ENCODE data around the gene OR2G6. TPM values are rescaled to one million over a fixed set of nuclear protein-coding genes. Genes with fewer than 3 reads are reported as not detected.
"Not testable (repeated sequence)": the region's sequence is repeated elsewhere in the genome, so short reads cannot be mapped to it uniquely, and the experiment has no call there.

Gene OR2G6
- total and polyA plus RNA-seq, 3 experiments from 2014 or later = not detected

- Mint-ChIP-seq H3K4me1 (peaks cover 4 to 12% (median 7%) of the 10 kb centered on the region in 3 donors), H3K4me3 (peak overlapping the region; percentile 53 to 87 (median 82)), H3K27ac (peak overlapping the region in 7 of 8 donors; percentile 70 to 95 (median 78))
- H3K4me3 ChIP-seq (ENCODE audit: low read length) = peak overlapping the region; percentile 49
- H3K27me3 Mint-ChIP-seq; POLR2A ChIA-PET; CTCF ChIA-PET; H3K27me3 ChIP-seq (ENCODE audit: insufficient read depth, low read length, poor library complexity, severe bottlenecking); H3K9me3 Mint-ChIP-seq; H3K36me3 ChIP-seq (ENCODE audit: insufficient read depth, low read length); H3K36me3 Mint-ChIP-seq; H3K9me3 ChIP-seq (ENCODE audit: low read length); H3K4me1 ChIP-seq (ENCODE audit: insufficient read depth, low read length); H3K27ac ChIP-seq (ENCODE audit: low read depth, low read length): not testable (repeated sequence)
- peak in 2 of 5 donors; percentile 10 to 48 for DNase-seq
Observed at GRCh38 chr1:248565530-248566373, 57.9 kb downstream of the OR2G6 start.

GRCh38 chr1:248569049-248569448, 61.2 kb downstream of the OR2G6 start:
- POLR2A ChIA-PET, CTCF ChIA-PET, H3K36me3 Mint-ChIP-seq: not testable (repeated sequence)

GRCh38 chr1:248570811-248571210, 62.9 kb downstream of the OR2G6 start:
- H3K27me3 ChIP-seq (ENCODE audit: insufficient read depth, low read length, poor library complexity, severe bottlenecking); H3K27ac ChIP-seq (ENCODE audit: low read depth, low read length); CTCF ChIA-PET; H3K4me3 ChIP-seq (ENCODE audit: low read length); H3K27ac Mint-ChIP-seq; H3K9me3 ChIP-seq (ENCODE audit: low read length); H3K4me3 Mint-ChIP-seq; POLR2A ChIA-PET; H3K27me3 Mint-ChIP-seq; DNase-seq; H3K4me1 Mint-ChIP-seq; H3K9me3 Mint-ChIP-seq; H3K36me3 ChIP-seq (ENCODE audit: insufficient read depth, low read length); H3K4me1 ChIP-seq (ENCODE audit: insufficient read depth, low read length); H3K36me3 Mint-ChIP-seq: not testable (repeated sequence)

More at GRCh38 chr1:248569049-248569448, 61.2 kb downstream of the OR2G6 start:
- not testable (repeated sequence) for DNase-seq; H3K4me3 Mint-ChIP-seq; H3K27ac Mint-ChIP-seq; H3K27me3 ChIP-seq (ENCODE audit: insufficient read depth, low read length, poor library complexity, severe bottlenecking); H3K9me3 ChIP-seq (ENCODE audit: low read length); H3K27ac ChIP-seq (ENCODE audit: low read depth, low read length); H3K27me3 Mint-ChIP-seq; H3K4me3 ChIP-seq (ENCODE audit: low read length); H3K36me3 ChIP-seq (ENCODE audit: insufficient read depth, low read length); H3K9me3 Mint-ChIP-seq; H3K4me1 ChIP-seq (ENCODE audit: insufficient read depth, low read length)
- H3K4me1 Mint-ChIP-seq = peaks cover 4 to 12% (median 7%) of the 10 kb centered on the region in 3 donors

DNA sequence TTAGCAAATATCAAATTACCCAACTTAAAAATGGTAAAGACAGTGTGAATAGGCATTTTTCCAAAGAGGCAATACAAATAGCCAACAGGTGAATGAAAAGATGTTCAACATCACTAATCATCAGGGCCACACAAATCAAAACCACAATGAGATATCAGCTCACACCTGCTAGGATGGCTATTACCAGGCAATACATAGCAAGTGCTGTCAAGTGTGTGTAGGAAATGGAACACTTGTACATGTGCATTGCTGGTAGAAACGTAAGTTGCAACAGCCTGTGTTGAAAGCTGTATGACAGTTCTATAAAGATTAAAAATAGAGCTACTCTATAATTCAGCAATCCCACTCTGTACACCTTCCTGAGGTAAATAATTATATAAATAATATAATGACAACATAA, 64.2 kb downstream of the OR2G6 start:
- H3K9me3 ChIP-seq (ENCODE audit: low read length); H3K4me3 ChIP-seq (ENCODE audit: low read length); H3K27me3 ChIP-seq (ENCODE audit: insufficient read depth, low read length, poor library complexity, severe bottlenecking); H3K27ac Mint-ChIP-seq; H3K9me3 Mint-ChIP-seq; H3K27me3 Mint-ChIP-seq; H3K4me1 Mint-ChIP-seq; H3K36me3 Mint-ChIP-seq; H3K4me1 ChIP-seq (ENCODE audit: insufficient read depth, low read length); CTCF ChIA-PET; H3K4me3 Mint-ChIP-seq; H3K27ac ChIP-seq (ENCODE audit: low read depth, low read length); POLR2A ChIA-PET; H3K36me3 ChIP-seq (ENCODE audit: insufficient read depth, low read length); DNase-seq: not testable (repeated sequence)

GRCh38 chr1:248573856-248574255, 66.0 kb downstream of the OR2G6 start:
- H3K36me3 ChIP-seq (ENCODE audit: insufficient read depth, low read length); POLR2A ChIA-PET; H3K27ac Mint-ChIP-seq; DNase-seq; H3K27me3 Mint-ChIP-seq; H3K27ac ChIP-seq (ENCODE audit: low read depth, low read length); H3K9me3 Mint-ChIP-seq; H3K36me3 Mint-ChIP-seq; H3K4me1 Mint-ChIP-seq; H3K4me3 ChIP-seq (ENCODE audit: low read length); H3K4me1 ChIP-seq (ENCODE audit: insufficient read depth, low read length); H3K4me3 Mint-ChIP-seq; H3K27me3 ChIP-seq (ENCODE audit: insufficient read depth, low read length, poor library complexity, severe bottlenecking); H3K9me3 ChIP-seq (ENCODE audit: low read length); CTCF ChIA-PET: not testable (repeated sequence)

GRCh38 chr1:248574657-248575056, 66.8 kb downstream of the OR2G6 start, which contains the start of gene OR2T34:
Gene OR2T34 (minus strand): TSS chr1:248574757. CDS start chr1:248574757, 0 bp downstream.
- CTCF ChIA-PET; H3K9me3 Mint-ChIP-seq; H3K36me3 ChIP-seq (ENCODE audit: insufficient read depth, low read length); H3K27me3 ChIP-seq (ENCODE audit: insufficient read depth, low read length, poor library complexity, severe bottlenecking); H3K4me3 Mint-ChIP-seq; H3K4me1 Mint-ChIP-seq; H3K27me3 Mint-ChIP-seq; H3K4me3 ChIP-seq (ENCODE audit: low read length); DNase-seq; H3K9me3 ChIP-seq (ENCODE audit: low read length); H3K4me1 ChIP-seq (ENCODE audit: insufficient read depth, low read length); H3K36me3 Mint-ChIP-seq; H3K27ac Mint-ChIP-seq; POLR2A ChIA-PET; H3K27ac ChIP-seq (ENCODE audit: low read depth, low read length): not testable (repeated sequence)

DNA sequence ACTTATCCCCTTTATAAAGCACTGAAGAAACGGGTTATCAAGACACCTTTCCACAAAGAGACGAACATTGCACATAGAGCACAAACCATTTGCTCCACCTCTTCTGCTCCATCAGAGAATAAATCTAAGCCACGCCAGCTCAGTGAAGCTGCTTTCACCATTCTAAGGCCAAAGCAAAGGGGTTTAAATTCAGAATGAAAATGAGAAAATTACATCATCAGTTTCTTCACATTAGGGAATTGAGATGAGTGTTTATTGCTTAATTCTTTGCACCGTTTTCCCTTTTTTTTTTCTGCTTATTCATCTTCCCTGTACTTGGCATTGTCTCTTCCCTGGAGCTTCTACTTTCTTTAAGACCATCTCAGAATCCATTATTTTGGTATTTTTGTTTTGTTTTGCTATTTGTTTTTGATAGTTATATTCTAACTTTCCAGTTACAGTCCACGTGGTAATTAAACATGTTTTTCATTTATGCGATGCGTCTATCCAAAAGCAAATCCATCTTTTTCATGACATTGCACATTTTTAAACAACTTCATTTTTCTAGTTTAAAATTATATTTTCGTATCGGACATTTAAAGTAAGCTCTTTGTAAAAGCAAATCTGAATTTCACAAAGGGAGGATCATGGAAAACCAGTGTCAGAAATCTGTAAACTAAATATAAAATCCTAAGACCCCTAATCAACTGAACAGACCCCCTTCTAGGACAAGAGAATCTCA, 68.5 kb downstream of the OR2G6 start:
- Histone ChIP-seq H3K9me3 (ENCODE audit: low read length) (no peaks in the 10 kb centered on the region), H3K4me1 (ENCODE audit: insufficient read depth, low read length) (no peaks in the 10 kb centered on the region), H3K4me3 (ENCODE audit: low read length) (no peak overlapping the region), H3K27me3 (ENCODE audit: insufficient read depth, low read length, poor library complexity, severe bottlenecking) (no peaks in the 10 kb centered on the region), H3K36me3 (ENCODE audit: insufficient read depth, low read length) (no peaks in the 10 kb centered on the region), H3K27ac (ENCODE audit: low read depth, low read length) (no peak overlapping the region)
- CTCF ChIA-PET = no interaction called here
- Mint-ChIP-seq H3K4me1 (no peaks in the 10 kb centered on the region), H3K27ac (no peak overlapping the region), H3K27me3 (peaks cover 0 to 2% of the 10 kb centered on the region in 2 donors), H3K4me3 (no peak overlapping the region), H3K9me3 (no peaks in the 10 kb centered on the region), H3K36me3 (no peaks in the 10 kb centered on the region)
- DNase-seq = no peak
- POLR2A ChIA-PET = no interaction called here
